DOHH2 (cell line): ENCODE measurements around the gene AP3B1.
"Not testable (repeated sequence)": the region's sequence is repeated elsewhere in the genome, so short reads cannot be mapped to it uniquely, and the experiment has no call there.

ENCODE experiments used
- H3F3A ChIP-seq: fragments of 200-600 bp; sonication (generic), shearing (Covaris generic); 2 replicates; pipeline ENCODE4 v1.6.0; 2016; ENCODE audit warnings: antibody characterized with exemption, mild to moderate bottlenecking; ENCODE audit not compliant: control insufficient read depth, insufficient read depth
- H3K27ac ChIP-seq: fragments of 200-600 bp; sonication (generic); 2 replicates; pipeline ENCODE4 v1.5.1; 2014; ENCODE audit warnings: low read depth, mild to moderate bottlenecking, low read length, moderate library complexity
- H3K27me3 ChIP-seq: fragments of 200-600 bp; sonication (generic); 2 replicates; pipeline ENCODE4 v1.6.1; 2014; ENCODE audit warnings: mild to moderate bottlenecking, low read length, mixed read lengths; ENCODE audit not compliant: control insufficient read depth
- H3K36me3 ChIP-seq: fragments of 200-600 bp; sonication (generic); 2 replicates; pipeline ENCODE4 v1.6.1; 2014; ENCODE audit warnings: mild to moderate bottlenecking, low read length, moderate library complexity, mixed read lengths; ENCODE audit not compliant: control insufficient read depth
- H3K4me1 ChIP-seq: fragments of 200-600 bp; sonication (generic); 2 replicates; pipeline ENCODE4 v1.6.1; 2014; ENCODE audit warnings: mild to moderate bottlenecking, low read length, mixed read lengths; ENCODE audit not compliant: control insufficient read depth
- H3K4me2 ChIP-seq: fragments of 200-600 bp; sonication (generic); 2 replicates; pipeline ENCODE4 v1.6.0; 2014; ENCODE audit warnings: mild to moderate bottlenecking, low read length, moderate library complexity
- H3K4me3 ChIP-seq: fragments of 200-600 bp; sonication (generic); 2 replicates; pipeline ENCODE4 v1.5.1; 2014; ENCODE audit warnings: mild to moderate bottlenecking, low read length, mixed read lengths
- H3K79me2 ChIP-seq: fragments of 200-600 bp; sonication (generic); 2 replicates; pipeline ENCODE4 v1.6.1; 2014; ENCODE audit warnings: mild to moderate bottlenecking, low read length, mixed read lengths; ENCODE audit not compliant: control insufficient read depth
- H3K9me2 ChIP-seq: fragments of 200-600 bp; sonication (generic); replicated peaks from 2 replicates; pipeline ENCODE4 v1.6.1; 2014; ENCODE audit warnings: mild to moderate bottlenecking, low read length, mixed read lengths; ENCODE audit not compliant: control insufficient read depth
- H3K9me3 ChIP-seq: fragments of 200-600 bp; sonication (generic); 2 replicates; pipeline ENCODE4 v1.6.1; 2014; ENCODE audit warnings: antibody characterized with exemption, low read length, mixed read lengths; ENCODE audit not compliant: control insufficient read depth, insufficient read depth
- H4K20me1 ChIP-seq: fragments of 200-600 bp; sonication (generic); 2 replicates; pipeline ENCODE4 v1.6.0; 2014; ENCODE audit warnings: low read depth, mild to moderate bottlenecking, antibody characterized with exemption, low read length, moderate library complexity; ENCODE audit not compliant: control insufficient read depth, insufficient read depth
- EZH2phosphoT487 ChIP-seq: fragments of 200-600 bp; sonication (generic); IDR thresholded peaks from 2 replicates; pipeline ENCODE4 v1.6.1; 2017; ENCODE audit warnings: borderline replicate concordance, mild to moderate bottlenecking, antibody characterized with exemption, low read length, moderate library complexity, mixed read lengths
- TF ChIP-seq, protein P1 (sequence below): fragments of 200-600 bp; sonication (generic); IDR thresholded peaks from one replicate; pipeline ENCODE4 v1.5.1; 2014; ENCODE audit warnings: antibody characterized with exemption, mild to moderate bottlenecking, low read depth, low read length; ENCODE audit not compliant: poor library complexity, severe bottlenecking

The AP3B1 gene

GRCh38 chr5:78056901-78057514, 237.5 kb downstream of the AP3B1 start:
- H3K4me1 ChIP-seq, result peaks cover 7% of the 10 kb centered on the region; the same call in 1 of the 2 replicates
- TF ChIP-seq, protein P1, sequence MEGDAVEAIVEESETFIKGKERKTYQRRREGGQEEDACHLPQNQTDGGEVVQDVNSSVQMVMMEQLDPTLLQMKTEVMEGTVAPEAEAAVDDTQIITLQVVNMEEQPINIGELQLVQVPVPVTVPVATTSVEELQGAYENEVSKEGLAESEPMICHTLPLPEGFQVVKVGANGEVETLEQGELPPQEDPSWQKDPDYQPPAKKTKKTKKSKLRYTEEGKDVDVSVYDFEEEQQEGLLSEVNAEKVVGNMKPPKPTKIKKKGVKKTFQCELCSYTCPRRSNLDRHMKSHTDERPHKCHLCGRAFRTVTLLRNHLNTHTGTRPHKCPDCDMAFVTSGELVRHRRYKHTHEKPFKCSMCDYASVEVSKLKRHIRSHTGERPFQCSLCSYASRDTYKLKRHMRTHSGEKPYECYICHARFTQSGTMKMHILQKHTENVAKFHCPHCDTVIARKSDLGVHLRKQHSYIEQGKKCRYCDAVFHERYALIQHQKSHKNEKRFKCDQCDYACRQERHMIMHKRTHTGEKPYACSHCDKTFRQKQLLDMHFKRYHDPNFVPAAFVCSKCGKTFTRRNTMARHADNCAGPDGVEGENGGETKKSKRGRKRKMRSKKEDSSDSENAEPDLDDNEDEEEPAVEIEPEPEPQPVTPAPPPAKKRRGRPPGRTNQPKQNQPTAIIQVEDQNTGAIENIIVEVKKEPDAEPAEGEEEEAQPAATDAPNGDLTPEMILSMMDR, result no peak
- no peak for TF ChIP-seq EZH2phosphoT487
- no peak overlapping the region for H3K4me3 ChIP-seq
- H3K9me3 ChIP-seq, result no peaks in the 10 kb centered on the region
- H3K27me3 ChIP-seq, result no peaks in the 10 kb centered on the region
- H3F3A ChIP-seq, result no peaks in the 10 kb centered on the region
- no peaks in the 10 kb centered on the region for H4K20me1 ChIP-seq
- no peak overlapping the region for H3K4me2 ChIP-seq
- no peaks in the 10 kb centered on the region for H3K79me2 ChIP-seq
- H3K27ac ChIP-seq, result no peak overlapping the region
- H3K9me2 ChIP-seq, result no peaks in the 10 kb centered on the region
- H3K36me3 ChIP-seq, result no peaks in the 10 kb centered on the region

DNA sequence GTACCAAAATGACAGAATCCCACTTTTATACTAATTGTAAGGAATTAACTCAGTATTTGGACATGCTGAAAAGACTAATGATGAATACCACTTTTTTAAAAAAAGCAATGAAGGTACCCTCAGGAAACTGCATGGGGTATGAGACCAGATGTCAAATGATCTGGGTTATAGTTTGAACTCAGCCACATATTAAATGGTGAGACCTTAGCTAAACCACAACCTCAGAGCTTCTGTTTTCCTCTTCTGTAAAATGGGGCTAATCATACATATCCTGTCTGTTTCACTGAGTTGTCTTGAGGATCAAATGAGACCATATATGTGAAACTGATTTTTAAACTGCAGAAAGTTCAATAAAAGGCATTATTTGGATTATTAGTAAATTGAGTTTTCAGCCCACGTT, 238.4 kb downstream of the AP3B1 start:
- H3K36me3 ChIP-seq, result no peaks in the 10 kb centered on the region
- H3K9me2 ChIP-seq, result no peaks in the 10 kb centered on the region
- no peak overlapping the region for H3K4me3 ChIP-seq
- H3K4me1 ChIP-seq, result peaks cover 7% of the 10 kb centered on the region; the same call in 1 of the 2 replicates
- no peak overlapping the region for H3K27ac ChIP-seq
- H4K20me1 ChIP-seq, result no peaks in the 10 kb centered on the region
- no peaks in the 10 kb centered on the region for H3K27me3 ChIP-seq
- no peak overlapping the region for H3K4me2 ChIP-seq
- H3K79me2 ChIP-seq, result no peaks in the 10 kb centered on the region
- H3F3A ChIP-seq, result no peaks in the 10 kb centered on the region
- TF ChIP-seq, protein P1, result no peak
- no peak for TF ChIP-seq EZH2phosphoT487
- no peaks in the 10 kb centered on the region for H3K9me3 ChIP-seq

DNA sequence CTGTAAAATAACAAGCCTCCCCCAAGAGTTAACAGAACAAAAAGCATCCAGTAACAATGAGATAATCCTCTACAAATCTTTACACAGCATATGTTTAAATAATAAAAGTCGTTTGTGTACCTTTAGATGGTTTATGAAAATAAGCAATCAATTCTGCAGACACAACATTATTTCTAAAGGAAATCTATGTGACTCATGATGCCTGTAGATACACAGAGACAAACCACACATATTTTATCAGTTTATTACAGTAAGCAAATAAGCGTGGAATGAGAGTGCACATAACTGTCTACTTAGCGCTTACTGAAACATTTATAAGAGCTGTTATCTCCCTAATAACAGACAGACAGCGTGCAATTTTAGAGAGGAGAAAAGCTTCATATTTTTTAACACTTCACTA, 243.6 kb downstream of the AP3B1 start:
- Histone ChIP-seq H3F3A (no peaks in the 10 kb centered on the region), H3K36me3 (peaks cover 12% of the 10 kb centered on the region), H3K4me2 (no peak overlapping the region), H3K4me3 (no peak overlapping the region), H3K4me1 (no peaks in the 10 kb centered on the region), H4K20me1 (no peaks in the 10 kb centered on the region), H3K9me2 (no peaks in the 10 kb centered on the region), H3K27me3 (no peaks in the 10 kb centered on the region), H3K9me3 (no peaks in the 10 kb centered on the region), H3K79me2 (no peaks in the 10 kb centered on the region), H3K27ac (no peak overlapping the region)
- TF ChIP-seq EZH2phosphoT487, result no peak
- TF ChIP-seq, protein P1, result no peak

- H3K4me1 ChIP-seq, H3K4me2 ChIP-seq, H3K9me2 ChIP-seq, H3K79me2 ChIP-seq, H3K9me3 ChIP-seq, H3K27ac ChIP-seq, H3K4me3 ChIP-seq, H4K20me1 ChIP-seq, H3K27me3 ChIP-seq, H3F3A ChIP-seq: not testable (repeated sequence)
- H3K36me3 ChIP-seq, result peaks cover 15% of the 10 kb centered on the region
Observed at GRCh38 chr5:78046823-78047222, 247.7 kb downstream of the AP3B1 start.
